Osteocyte (in vitro differentiated cells): ENCODE data around the gene GNAI2. TPM values are rescaled to one million over a fixed set of nuclear protein-coding genes. Genes with fewer than 3 reads are reported as not detected.

Experiments
- DNase-seq: peaks from one replicate; pipeline ENCODE4 v3.0.0; 2021; ENCODE audit warnings: mixed read lengths; ENCODE audit not compliant: unreplicated experiment; ENCODE audit errors: extremely low spot score
- H3K27ac Mint-ChIP-seq: one replicate; pipeline ENCODE4 v1.8.0; 2021; ENCODE audit warnings: mild to moderate bottlenecking, mixed read lengths; ENCODE audit not compliant: unreplicated experiment
- H3K27me3 Mint-ChIP-seq: one replicate; pipeline ENCODE4 v1.8.0; 2021; ENCODE audit warnings: mixed read lengths; ENCODE audit not compliant: unreplicated experiment
- H3K36me3 Mint-ChIP-seq: one replicate; pipeline ENCODE4 v1.8.0; 2021; ENCODE audit warnings: mixed read lengths; ENCODE audit not compliant: unreplicated experiment
- H3K4me1 Mint-ChIP-seq: one replicate; pipeline ENCODE4 v1.8.0; 2021; ENCODE audit warnings: mixed read lengths; ENCODE audit not compliant: unreplicated experiment
- H3K4me3 Mint-ChIP-seq: one replicate; pipeline ENCODE4 v1.8.0; 2021; ENCODE audit warnings: mild to moderate bottlenecking, moderate library complexity, mixed read lengths; ENCODE audit not compliant: unreplicated experiment
- H3K9me3 Mint-ChIP-seq: one replicate; pipeline ENCODE4 v1.8.0; 2021; ENCODE audit warnings: mixed read lengths; ENCODE audit not compliant: unreplicated experiment
- CTCF ChIP-seq: fragments of 200-600 bp; sonication (generic); IDR thresholded peaks from 2 replicates; pipeline ENCODE4 v1.5.0; 2021; ENCODE audit warnings: antibody characterized with exemption, mild to moderate bottlenecking, moderate library complexity
- total RNA-seq: library from RNA; stranded (reverse); gene quantifications from 2 replicates; pipeline ENCODE4 v1.2.1, GENCODE V29; 2021

The GNAI2 gene
- total RNA-seq, 1 donor from 2014 or later = 340 TPM

GRCh38 chr3:50268276-50268675, 32.3 kb downstream of the GNAI2 start:
- no peak for TF ChIP-seq CTCF
- H3K9me3 Mint-ChIP-seq = no peaks in the 10 kb centered on the region
- H3K27me3 Mint-ChIP-seq = no peaks in the 10 kb centered on the region
- H3K4me3 Mint-ChIP-seq = no peak overlapping the region
- H3K36me3 Mint-ChIP-seq = no peaks in the 10 kb centered on the region
- peak overlapping the region; percentile 47 for H3K27ac Mint-ChIP-seq
- H3K4me1 Mint-ChIP-seq = peaks cover 67% of the 10 kb centered on the region
- no peak for DNase-seq

GRCh38 chr3:50268703-50269451, 32.9 kb downstream of the GNAI2 start, which contains the start of gene SEMA3B:
Gene SEMA3B, plus strand, starts transcription at chr3:50269147. Its CDS starts 94 bp downstream, at chr3:50269241.
- peak; percentile 88 for DNase-seq
- no peak for TF ChIP-seq CTCF
- Mint-ChIP-seq H3K4me3 (no peak within 1 kb of the TSS), H3K27me3 (no peaks in the 10 kb centered on the region), H3K36me3 (no peaks in the 10 kb centered on the region), H3K4me1 (peaks cover 61% of the 10 kb centered on the region), H3K27ac (peak within 1 kb of the TSS; percentile 69), H3K9me3 (no peaks in the 10 kb centered on the region)

- no peak for TF ChIP-seq CTCF
- Mint-ChIP-seq H3K9me3 (no peaks in the 10 kb centered on the region), H3K4me3 (no peak overlapping the region), H3K27me3 (peaks cover 4% of the 10 kb centered on the region), H3K36me3 (no peaks in the 10 kb centered on the region), H3K4me1 (peaks cover 60% of the 10 kb centered on the region), H3K27ac (peak overlapping the region; percentile 14)
- no peak for DNase-seq
Observed at GRCh38 chr3:50269460-50269859, 33.5 kb downstream of the GNAI2 start.

- Mint-ChIP-seq H3K9me3 (no peaks in the 10 kb centered on the region), H3K4me3 (no peak overlapping the region), H3K4me1 (peaks cover 58% of the 10 kb centered on the region), H3K36me3 (no peaks in the 10 kb centered on the region), H3K27me3 (peaks cover 9% of the 10 kb centered on the region), H3K27ac (peak overlapping the region; percentile 69)
- DNase-seq = no peak
- TF ChIP-seq CTCF = no peak
Observed at GRCh38 chr3:50269977-50270413, 34.0 kb downstream of the GNAI2 start.

GRCh38 chr3:50270422-50271224, 34.6 kb downstream of the GNAI2 start:
- TF ChIP-seq CTCF = no peak
- peaks cover 12% of the 10 kb centered on the region for H3K27me3 Mint-ChIP-seq
- no peak overlapping the region for H3K4me3 Mint-ChIP-seq
- no peak for DNase-seq
- H3K36me3 Mint-ChIP-seq = no peaks in the 10 kb centered on the region
- H3K27ac Mint-ChIP-seq = peak overlapping the region; percentile 69
- H3K9me3 Mint-ChIP-seq = no peaks in the 10 kb centered on the region
- peaks cover 59% of the 10 kb centered on the region for H3K4me1 Mint-ChIP-seq
